COR-L47 (cell line): ENCODE measurements around the gene ELF1.
A peak's percentile ranks its signal among the peaks of the same experiment; 100 is the strongest.

Experiments used
- DNase-seq: peaks from one replicate; lab custom pipeline; 2025; lab: John Stamatoyannopoulos, UW

ELF1 gene

GRCh38 chr13:41006306-41006705 lies 12.8 kb downstream of the ELF1 start:
- no peak for DNase-seq

GRCh38 chr13:41005704-41006103 lies 13.4 kb downstream of the ELF1 start:
- DNase-seq = no peak

- DNase-seq = no peak
Observed at GRCh38 chr13:41004875-41005693, 14.0 kb downstream of the ELF1 start.

- DNase-seq = no peak
Observed at GRCh38 chr13:41002606-41003005, 16.5 kb downstream of the ELF1 start.

- no peak for DNase-seq
Observed at GRCh38 chr13:41001695-41002094, 17.4 kb downstream of the ELF1 start.

- DNase-seq = no peak
Observed at GRCh38 chr13:40999416-40999815, 19.7 kb downstream of the ELF1 start.

- DNase-seq = no peak
Observed at GRCh38 chr13:40996426-40997092, 22.6 kb downstream of the ELF1 start.

GRCh38 chr13:40995997-40996396 lies 23.1 kb downstream of the ELF1 start:
- DNase-seq = no peak

GRCh38 chr13:40994581-40995230 lies 24.4 kb downstream of the ELF1 start:
- DNase-seq = no peak

GRCh38 chr13:40993987-40994386 lies 25.1 kb downstream of the ELF1 start:
- DNase-seq = peak; percentile 44

- DNase-seq = peak; percentile 66
Observed at GRCh38 chr13:40992678-40993518, 26.2 kb downstream of the ELF1 start.

GRCh38 chr13:40987606-40988280 lies 31.4 kb downstream of the ELF1 start:
- DNase-seq = no peak

GRCh38 chr13:40986101-40986856 lies 32.8 kb downstream of the ELF1 start:
- peak; percentile 37 for DNase-seq

- no peak for DNase-seq
Observed at GRCh38 chr13:40985381-40986100, 33.6 kb downstream of the ELF1 start.

- no peak for DNase-seq
Observed at GRCh38 chr13:40984668-40985366, 34.3 kb downstream of the ELF1 start.

GRCh38 chr13:40983725-40984667 lies 35.1 kb downstream of the ELF1 start:
- DNase-seq = peak; percentile 37

GRCh38 chr13:40983259-40983658 lies 35.9 kb downstream of the ELF1 start:
- DNase-seq = no peak

- no peak for DNase-seq
Observed at GRCh38 chr13:40982772-40983171, 36.3 kb downstream of the ELF1 start.
